RWPE2 (cell line): ENCODE results near the gene SORCS2.

Source experiments
- ATAC-seq: fragments of 200-7000 bp; cut with Tn5 transposase; 3 replicates; pipeline ENCODE4 v1.9.1; 2021; ENCODE audit warnings: low read depth
- DNase-seq: peaks from one replicate; pipeline ENCODE4 v3.0.0-alpha.2; 2020; ENCODE audit warnings: low spot score
- H3K27ac ChIP-seq: fragments of 450-650 bp; 2 replicates; pipeline ENCODE4 v1.5.1; 2017; ENCODE audit warnings: mild to moderate bottlenecking; ENCODE audit not compliant: poor library complexity, severe bottlenecking
- H3K27me3 ChIP-seq: fragments of 250-450 bp; sonication (Bioruptor Pico); 2 replicates; pipeline ENCODE4 v1.5.1; 2021; ENCODE audit warnings: mild to moderate bottlenecking, moderate library complexity; ENCODE audit not compliant: insufficient read depth, poor library complexity, severe bottlenecking
- H3K36me3 ChIP-seq: fragments of 250-450 bp; sonication (Bioruptor Pico); 2 replicates; pipeline ENCODE4 v1.5.1; 2020; ENCODE audit warnings: low read depth, mild to moderate bottlenecking, moderate library complexity
- H3K4me1 ChIP-seq: fragments of 250-450 bp; sonication (Bioruptor Pico); 2 replicates; pipeline ENCODE4 v1.5.1; 2021; ENCODE audit warnings: mild to moderate bottlenecking, moderate library complexity; ENCODE audit not compliant: insufficient read depth, poor library complexity, severe bottlenecking
- H3K4me3 ChIP-seq: fragments of 250-450 bp; sonication (Bioruptor Pico); 2 replicates; pipeline ENCODE4 v1.5.1; 2021; ENCODE audit warnings: mild to moderate bottlenecking, moderate library complexity; ENCODE audit not compliant: severe bottlenecking
- H3K9me3 ChIP-seq: fragments of 250-450 bp; sonication (Bioruptor Pico); 2 replicates; pipeline ENCODE4 v1.5.1; 2021; ENCODE audit warnings: mild to moderate bottlenecking, moderate library complexity; ENCODE audit not compliant: severe bottlenecking
- TF ChIP-seq, protein P1 (sequence below): fragments of 450-650 bp; IDR thresholded peaks from one replicate; pipeline ENCODE4 v1.5.1; 2017; ENCODE audit warnings: mild to moderate bottlenecking, moderate library complexity; ENCODE audit not compliant: poor library complexity, severe bottlenecking

SORCS2 gene

DNA sequence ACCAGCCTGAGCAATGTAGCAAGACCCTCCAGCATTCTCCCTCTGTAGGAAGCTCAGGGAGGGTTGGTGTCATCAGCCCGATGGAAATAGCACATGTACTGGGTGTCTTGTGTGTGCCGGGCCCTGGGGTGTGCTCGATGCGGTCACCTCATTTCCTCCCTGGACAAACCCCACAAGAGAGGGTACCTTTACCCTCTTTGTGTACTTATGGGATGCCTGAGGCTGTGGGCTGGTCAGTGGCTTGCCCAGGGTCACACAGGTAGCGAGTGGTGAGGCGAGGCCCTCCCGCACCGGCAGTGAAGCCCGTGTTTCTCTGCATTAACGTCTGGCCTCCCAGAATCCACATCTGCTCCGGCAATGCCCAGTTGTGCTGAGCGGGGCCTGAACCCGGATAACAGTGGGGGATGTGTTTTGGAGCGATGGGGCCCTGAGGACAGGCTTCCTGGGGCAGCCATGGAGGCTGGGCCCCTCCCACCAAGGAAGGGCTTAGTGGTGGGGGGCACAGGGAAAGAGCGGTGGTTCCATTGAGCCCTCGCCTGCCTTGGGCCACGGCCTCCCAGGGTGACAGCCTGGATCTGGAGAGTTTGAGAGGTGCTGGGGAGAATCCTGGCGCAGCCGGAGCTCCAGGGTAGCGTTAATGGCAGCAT, 234.3 kb downstream of the SORCS2 start:
- peaks cover 20% of the 10 kb centered on the region for H3K4me1 ChIP-seq
- H3K27ac ChIP-seq = no peak overlapping the region
- H3K4me3 ChIP-seq = no peak overlapping the region
- no peaks in the 10 kb centered on the region for H3K27me3 ChIP-seq
- no peak for ATAC-seq
- DNase-seq = peak; percentile 46
- H3K36me3 ChIP-seq = no peaks in the 10 kb centered on the region
- TF ChIP-seq, protein P1, sequence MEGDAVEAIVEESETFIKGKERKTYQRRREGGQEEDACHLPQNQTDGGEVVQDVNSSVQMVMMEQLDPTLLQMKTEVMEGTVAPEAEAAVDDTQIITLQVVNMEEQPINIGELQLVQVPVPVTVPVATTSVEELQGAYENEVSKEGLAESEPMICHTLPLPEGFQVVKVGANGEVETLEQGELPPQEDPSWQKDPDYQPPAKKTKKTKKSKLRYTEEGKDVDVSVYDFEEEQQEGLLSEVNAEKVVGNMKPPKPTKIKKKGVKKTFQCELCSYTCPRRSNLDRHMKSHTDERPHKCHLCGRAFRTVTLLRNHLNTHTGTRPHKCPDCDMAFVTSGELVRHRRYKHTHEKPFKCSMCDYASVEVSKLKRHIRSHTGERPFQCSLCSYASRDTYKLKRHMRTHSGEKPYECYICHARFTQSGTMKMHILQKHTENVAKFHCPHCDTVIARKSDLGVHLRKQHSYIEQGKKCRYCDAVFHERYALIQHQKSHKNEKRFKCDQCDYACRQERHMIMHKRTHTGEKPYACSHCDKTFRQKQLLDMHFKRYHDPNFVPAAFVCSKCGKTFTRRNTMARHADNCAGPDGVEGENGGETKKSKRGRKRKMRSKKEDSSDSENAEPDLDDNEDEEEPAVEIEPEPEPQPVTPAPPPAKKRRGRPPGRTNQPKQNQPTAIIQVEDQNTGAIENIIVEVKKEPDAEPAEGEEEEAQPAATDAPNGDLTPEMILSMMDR = no peak
- no peaks in the 10 kb centered on the region for H3K9me3 ChIP-seq

DNA sequence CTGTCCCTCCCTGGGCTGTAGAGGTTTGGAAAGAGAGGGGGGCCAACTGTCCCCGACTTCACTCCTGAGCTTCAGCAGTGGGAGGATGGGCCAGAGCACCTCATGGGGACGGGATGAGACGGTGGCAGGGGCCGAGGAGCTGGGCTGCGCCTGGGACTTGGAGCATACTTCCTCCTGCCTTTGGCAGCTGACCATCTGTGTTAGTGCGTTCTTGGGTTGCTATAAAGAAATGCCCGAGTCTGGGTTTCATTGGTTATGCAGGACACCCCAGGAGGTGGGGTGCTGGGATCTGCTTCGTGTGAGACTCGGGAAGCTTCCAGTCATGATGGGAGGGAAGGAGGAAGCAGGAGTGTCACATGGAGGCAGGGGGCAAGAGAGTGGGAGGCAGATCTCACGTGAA, 235.0 kb downstream of the SORCS2 start:
- H3K9me3 ChIP-seq = no peaks in the 10 kb centered on the region
- H3K4me1 ChIP-seq = peaks cover 26% of the 10 kb centered on the region
- no peak overlapping the region for H3K4me3 ChIP-seq
- H3K36me3 ChIP-seq = no peaks in the 10 kb centered on the region
- DNase-seq = peak; percentile 25
- ATAC-seq = no peak
- H3K27me3 ChIP-seq = no peaks in the 10 kb centered on the region
- no peak overlapping the region for H3K27ac ChIP-seq
- TF ChIP-seq, protein P1 = no peak

DNA sequence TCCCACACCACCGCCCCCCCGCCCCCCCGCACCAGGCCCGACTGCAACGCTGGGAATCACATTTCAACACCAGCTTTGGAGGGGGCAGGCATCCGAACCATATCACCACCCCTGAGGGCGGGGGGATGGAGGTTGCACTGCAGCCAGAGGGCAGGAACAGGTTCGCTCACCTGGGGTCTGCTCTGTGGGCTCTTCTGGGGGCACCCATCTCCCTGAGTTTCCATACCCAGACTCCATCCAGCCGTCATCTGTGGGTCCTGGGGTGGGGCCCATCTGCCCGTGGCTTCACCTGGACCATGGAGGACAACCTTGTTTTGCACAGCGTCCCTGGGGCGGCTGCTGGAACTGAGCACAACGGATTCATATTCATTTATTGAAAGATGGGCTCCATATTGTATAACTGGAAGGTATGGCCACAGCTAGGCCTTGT, 235.5 kb downstream of the SORCS2 start:
- Histone ChIP-seq H3K27ac (no peak overlapping the region), H3K27me3 (no peaks in the 10 kb centered on the region), H3K9me3 (no peaks in the 10 kb centered on the region), H3K4me1 (peaks cover 26% of the 10 kb centered on the region), H3K36me3 (no peaks in the 10 kb centered on the region), H3K4me3 (no peak overlapping the region)
- DNase-seq = peak; percentile 51
- TF ChIP-seq, protein P1 = no peak
- no peak for ATAC-seq

DNA sequence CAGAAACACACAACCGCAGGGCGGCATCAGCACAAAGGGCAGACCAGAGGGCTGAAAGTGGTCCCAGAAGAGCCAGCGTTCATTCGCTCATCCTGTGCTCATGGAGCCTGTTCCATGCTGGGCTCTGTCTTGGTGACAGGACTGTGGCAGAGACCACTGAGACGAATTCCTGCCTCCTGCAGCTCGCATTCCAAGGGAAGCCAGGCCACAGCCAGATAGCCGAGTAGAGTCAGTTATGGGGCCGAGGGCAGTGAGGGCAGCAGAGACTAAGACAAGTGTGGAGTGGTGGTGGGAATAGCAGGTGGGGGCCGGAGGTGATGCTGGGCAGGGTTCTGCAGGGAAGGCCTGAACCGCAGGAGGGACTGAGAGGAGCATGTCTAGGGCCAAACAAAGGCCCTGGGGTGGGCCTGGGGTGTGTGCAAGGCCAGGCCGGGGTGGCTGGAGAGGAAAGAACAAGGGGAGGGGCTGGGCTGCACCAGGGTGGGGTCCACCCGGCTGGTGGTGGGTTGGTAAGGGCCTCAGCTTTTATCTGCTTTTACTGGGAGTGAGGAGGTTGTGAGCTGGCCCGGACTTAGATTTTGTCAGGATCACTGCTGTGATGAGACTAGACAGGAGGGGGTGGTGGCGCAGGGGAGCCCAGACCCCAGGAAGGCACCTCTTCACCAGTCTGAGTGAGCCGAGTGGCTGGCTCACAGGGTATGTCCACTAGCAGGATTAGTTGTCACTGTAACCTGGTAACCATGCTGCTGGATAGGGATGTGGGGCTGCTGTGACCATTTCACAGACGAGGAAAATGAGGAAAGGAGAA, 236.1 kb downstream of the SORCS2 start:
- DNase-seq = peak; percentile 38
- H3K27me3 ChIP-seq = no peaks in the 10 kb centered on the region

More for the DNA sequence above, 236.1 kb downstream of the SORCS2 start:
- Histone ChIP-seq H3K36me3 (no peaks in the 10 kb centered on the region), H3K4me3 (no peak overlapping the region), H3K27ac (no peak overlapping the region), H3K4me1 (peaks cover 26% of the 10 kb centered on the region), H3K9me3 (no peaks in the 10 kb centered on the region)
- ATAC-seq = no peak
- TF ChIP-seq, protein P1 = no peak
